Hippocampal formation (tissue), 2 donors: Measurements from ENCODE around the gene DGKB.

Source experiments
- DNase-seq, 2 donors: peaks; one replicate each; lab custom pipeline; 2025; lab: John Stamatoyannopoulos, UW

Gene DGKB

GRCh38 chr7:14209896-14210484 is 692.6 kb downstream of the DGKB start:
- DNase-seq, result no peak

- no peak for DNase-seq
Measured at GRCh38 chr7:14207711-14208110, 694.8 kb downstream of the DGKB start.

GRCh38 chr7:14207138-14207537 is 695.4 kb downstream of the DGKB start:
- no peak for DNase-seq

GRCh38 chr7:14206121-14206520 is 696.4 kb downstream of the DGKB start:
- DNase-seq, result no peak

- DNase-seq, result no peak
Measured at GRCh38 chr7:14201353-14201752, 701.2 kb downstream of the DGKB start.

GRCh38 chr7:14199336-14199735 is 703.2 kb downstream of the DGKB start:
- DNase-seq, result no peak

GRCh38 chr7:14197280-14197679 is 705.3 kb downstream of the DGKB start:
- no peak for DNase-seq

GRCh38 chr7:14196555-14196954 is 706.0 kb downstream of the DGKB start:
- no peak for DNase-seq

- DNase-seq, result no peak
Measured at GRCh38 chr7:14195871-14196270, 706.7 kb downstream of the DGKB start.

GRCh38 chr7:14195079-14195478 is 707.5 kb downstream of the DGKB start:
- DNase-seq, result peak in 1 of 2 donors; percentile 19

GRCh38 chr7:14191686-14192098 is 710.9 kb downstream of the DGKB start:
- DNase-seq, result no peak

GRCh38 chr7:14184292-14184864 is 718.2 kb downstream of the DGKB start:
- no peak for DNase-seq

- DNase-seq, result no peak
Measured at GRCh38 chr7:14179781-14180180, 722.8 kb downstream of the DGKB start.

- DNase-seq, result no peak
Measured at GRCh38 chr7:14177876-14178275, 724.7 kb downstream of the DGKB start.

GRCh38 chr7:14170872-14171271 is 731.7 kb downstream of the DGKB start:
- DNase-seq, result no peak

GRCh38 chr7:14158111-14158510 is 744.4 kb downstream of the DGKB start:
- no peak for DNase-seq

GRCh38 chr7:14156436-14156835 is 746.1 kb downstream of the DGKB start:
- no peak for DNase-seq

GRCh38 chr7:14148974-14149373 is 753.6 kb downstream of the DGKB start:
- no peak for DNase-seq

GRCh38 chr7:14147532-14147931 is 755.0 kb downstream of the DGKB start:
- no peak for DNase-seq

GRCh38 chr7:14144538-14144937 is 758.0 kb downstream of the DGKB start:
- DNase-seq, result no peak

GRCh38 chr7:14144109-14144508 is 758.4 kb downstream of the DGKB start:
- no peak for DNase-seq

- no peak for DNase-seq
Measured at GRCh38 chr7:14137676-14138075, 764.9 kb downstream of the DGKB start.

- DNase-seq, result no peak
Measured at GRCh38 chr7:14133752-14134151, 768.8 kb downstream of the DGKB start.

GRCh38 chr7:14125998-14126397 is 776.6 kb downstream of the DGKB start:
- DNase-seq, result no peak
